ENCODE measurements around the gene NRXN3. TPM values are rescaled to one million over a fixed set of nuclear protein-coding genes. Genes with fewer than 3 reads are reported as not detected.

Gene NRXN3
- total and polyA plus RNA-seq, 2 of the 4 experiments (the other 2 are of a cell fraction) = 4.8 to 25.1 TPM

DNA sequence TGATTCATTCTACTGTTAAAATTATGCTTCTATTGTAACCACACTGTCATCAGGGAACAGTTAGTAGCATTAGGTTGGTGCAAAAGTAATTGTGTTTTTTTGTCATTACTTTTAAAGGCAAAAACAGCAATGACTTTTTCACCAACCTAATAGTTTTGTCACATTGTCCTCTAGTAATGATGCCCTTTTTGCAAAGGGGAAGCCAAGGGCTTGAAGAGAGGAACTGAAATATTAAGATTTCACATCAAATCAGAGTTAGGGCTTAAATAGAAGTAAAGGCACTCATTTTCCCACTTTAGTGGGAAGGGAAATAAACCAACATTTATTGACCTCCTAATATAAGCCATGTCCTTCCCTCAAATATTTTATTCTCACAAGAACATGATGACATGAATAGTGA is 273.7 kb downstream of the NRXN3 start:
- Histone ChIP-seq H3K27ac (ENCODE audit: insufficient read depth, low read length) (no peak overlapping the region), H4K20me1 (ENCODE audit: insufficient read depth, low read length) (no peaks in the 10 kb centered on the region), H3K36me3 (ENCODE audit: control insufficient read depth, insufficient read depth, low read length) (no peaks in the 10 kb centered on the region), H3K79me1 (ENCODE audit: low read depth in 1 of 2, low read length in 2 of 2) (no peaks in the 10 kb centered on the region), H2BK5ac (ENCODE audit: low read depth, low read length, poor library complexity, severe bottlenecking) (no peak overlapping the region), H2AFZ (replicated peaks; ENCODE audit: low read length, poor library complexity) (no peak overlapping the region), H2BK120ac (ENCODE audit: low read depth, low read length) (no peak overlapping the region), H4K91ac (ENCODE audit: insufficient read depth, low read depth, low read length) (no peak overlapping the region), H3K4me2 (ENCODE audit: low read depth, low read length) (no peak overlapping the region), H3K4me1 (ENCODE audit: control insufficient read depth, insufficient read depth, low read length) (no peaks in the 10 kb centered on the region), H4K5ac (ENCODE audit: low read depth, low read length) (no peak overlapping the region), H3K9ac (ENCODE audit: low read depth, low read length) (no peak overlapping the region), H2AK9ac (replicated peaks; ENCODE audit: low read depth, low read length, poor library complexity) (no peak overlapping the region), H3K23ac (ENCODE audit: low read depth, low read length) (no peak overlapping the region), H3K9me3 (ENCODE audit: control insufficient read depth, insufficient read depth, low read length) (peaks cover 24% of the 10 kb centered on the region), H3K4ac (ENCODE audit: low read depth, low read length) (no peak overlapping the region), H3K18ac (ENCODE audit: low read depth, low read length) (no peak overlapping the region), H2BK15ac (ENCODE audit: low read depth, low read length) (no peak overlapping the region), H3K56ac (ENCODE audit: extremely low read depth, insufficient read depth, low read length) (no peak overlapping the region), H3K14ac (replicated peaks; ENCODE audit: low read depth, low read length) (no peak overlapping the region), H3K4me3 (ENCODE audit: insufficient read depth, low read depth, low read length) (no peak overlapping the region), H3K9me1 (ENCODE audit: insufficient read depth, low read length) (no peaks in the 10 kb centered on the region), H3K27me3 (ENCODE audit: control insufficient read depth, insufficient read depth, low read length) (no peaks in the 10 kb centered on the region), H2AK5ac (ENCODE audit: low read depth, low read length) (no peak overlapping the region), H2BK20ac (ENCODE audit: low read depth, low read length) (no peak overlapping the region), H4K8ac (ENCODE audit: low read depth in 2 of 2, low read length in 2 of 2) (no peak overlapping the region)
- ATAC-seq (ENCODE audit: low read depth) = no peak
- in situ Hi-C loops (cut with MboI; ENCODE audit: low sequenced_read_pairs) = no loop called here
- POLR2A ChIA-PET (ENCODE audit: unreplicated experiment) = no interaction called here
- no peak for TF ChIP-seq MAZ (IDR thresholded peaks at IDR 0.05; ENCODE audit: borderline replicate concordance, low read depth, low read length)
- TF ChIP-seq, protein P1, sequence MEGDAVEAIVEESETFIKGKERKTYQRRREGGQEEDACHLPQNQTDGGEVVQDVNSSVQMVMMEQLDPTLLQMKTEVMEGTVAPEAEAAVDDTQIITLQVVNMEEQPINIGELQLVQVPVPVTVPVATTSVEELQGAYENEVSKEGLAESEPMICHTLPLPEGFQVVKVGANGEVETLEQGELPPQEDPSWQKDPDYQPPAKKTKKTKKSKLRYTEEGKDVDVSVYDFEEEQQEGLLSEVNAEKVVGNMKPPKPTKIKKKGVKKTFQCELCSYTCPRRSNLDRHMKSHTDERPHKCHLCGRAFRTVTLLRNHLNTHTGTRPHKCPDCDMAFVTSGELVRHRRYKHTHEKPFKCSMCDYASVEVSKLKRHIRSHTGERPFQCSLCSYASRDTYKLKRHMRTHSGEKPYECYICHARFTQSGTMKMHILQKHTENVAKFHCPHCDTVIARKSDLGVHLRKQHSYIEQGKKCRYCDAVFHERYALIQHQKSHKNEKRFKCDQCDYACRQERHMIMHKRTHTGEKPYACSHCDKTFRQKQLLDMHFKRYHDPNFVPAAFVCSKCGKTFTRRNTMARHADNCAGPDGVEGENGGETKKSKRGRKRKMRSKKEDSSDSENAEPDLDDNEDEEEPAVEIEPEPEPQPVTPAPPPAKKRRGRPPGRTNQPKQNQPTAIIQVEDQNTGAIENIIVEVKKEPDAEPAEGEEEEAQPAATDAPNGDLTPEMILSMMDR (conservative IDR thresholded peaks at IDR 0.05; ENCODE audit: low read depth, low read length) = no peak
- TF ChIP-seq, protein P2, sequence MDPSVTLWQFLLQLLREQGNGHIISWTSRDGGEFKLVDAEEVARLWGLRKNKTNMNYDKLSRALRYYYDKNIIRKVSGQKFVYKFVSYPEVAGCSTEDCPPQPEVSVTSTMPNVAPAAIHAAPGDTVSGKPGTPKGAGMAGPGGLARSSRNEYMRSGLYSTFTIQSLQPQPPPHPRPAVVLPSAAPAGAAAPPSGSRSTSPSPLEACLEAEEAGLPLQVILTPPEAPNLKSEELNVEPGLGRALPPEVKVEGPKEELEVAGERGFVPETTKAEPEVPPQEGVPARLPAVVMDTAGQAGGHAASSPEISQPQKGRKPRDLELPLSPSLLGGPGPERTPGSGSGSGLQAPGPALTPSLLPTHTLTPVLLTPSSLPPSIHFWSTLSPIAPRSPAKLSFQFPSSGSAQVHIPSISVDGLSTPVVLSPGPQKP (IDR thresholded peaks at IDR 0.05; ENCODE audit: borderline replicate concordance, low read depth, low read length) = no peak
- no peak for TF ChIP-seq SMC3 (IDR thresholded peaks at IDR 0.05; ENCODE audit: low read depth, low read length)
- no peak for TF ChIP-seq FOS (IDR thresholded peaks at IDR 0.05; ENCODE audit: low read depth, low read length)
- no peak for TF ChIP-seq RAD21 (IDR thresholded peaks at IDR 0.05; ENCODE audit: low read length)
- TF ChIP-seq CEBPB (IDR thresholded peaks at IDR 0.05; ENCODE audit: low read depth, low read length) = no peak
- no peak for TF ChIP-seq POLR2A (IDR thresholded peaks at IDR 0.05; ENCODE audit: low read depth, low read length)
- TF ChIP-seq, protein P3, sequence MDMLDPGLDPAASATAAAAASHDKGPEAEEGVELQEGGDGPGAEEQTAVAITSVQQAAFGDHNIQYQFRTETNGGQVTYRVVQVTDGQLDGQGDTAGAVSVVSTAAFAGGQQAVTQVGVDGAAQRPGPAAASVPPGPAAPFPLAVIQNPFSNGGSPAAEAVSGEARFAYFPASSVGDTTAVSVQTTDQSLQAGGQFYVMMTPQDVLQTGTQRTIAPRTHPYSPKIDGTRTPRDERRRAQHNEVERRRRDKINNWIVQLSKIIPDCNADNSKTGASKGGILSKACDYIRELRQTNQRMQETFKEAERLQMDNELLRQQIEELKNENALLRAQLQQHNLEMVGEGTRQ (IDR thresholded peaks at IDR 0.05; ENCODE audit: low read depth, low read length) = no peak
- TF ChIP-seq RFX5 (IDR thresholded peaks at IDR 0.05; ENCODE audit: low read depth, low read length) = no peak
- TF ChIP-seq CHD1 (IDR thresholded peaks at IDR 0.05; ENCODE audit: low read depth, low read length) = no peak
- no peak for TF ChIP-seq MXI1 (IDR thresholded peaks at IDR 0.05; ENCODE audit: borderline replicate concordance, low read depth, low read length)
- no peak for TF ChIP-seq MAFK (IDR thresholded peaks at IDR 0.05; ENCODE audit: low read depth, low read length)
- TF ChIP-seq NFE2L2 (IDR thresholded peaks at IDR 0.05; ENCODE audit: low read depth, low read length) = no peak
- no peak for TF ChIP-seq BHLHE40 (IDR thresholded peaks at IDR 0.05; ENCODE audit: low read depth, low read length)
- TF ChIP-seq RCOR1 (IDR thresholded peaks at IDR 0.05; ENCODE audit: insufficient replicate concordance, low read length) = no peak
- CTCF ChIA-PET = no interaction called here
- DNase-seq = no peak
- dilution Hi-C loops (cut with HindIII; ENCODE audit: low sequenced_read_pairs, unreplicated experiment) = no loop called here
- intact Hi-C loops (cut with micrococcal nuclease) = no loop called here
- BruUV-seq (replicated peaks) = no TSS peak

Data from IMR-90 (cell line).